Liver (tissue), 9 donors: ENCODE results near the gene UTF1. TPM values are rescaled to one million over a fixed set of nuclear protein-coding genes. Genes with fewer than 3 reads are reported as not detected.

Experiments used
- DNase-seq: peaks from one replicate; pipeline ENCODE4 v3.0.0-alpha.2; 2017; ENCODE audit warnings: low spot score
- H3K27ac ChIP-seq, 2 donors: one replicate each; pipeline ENCODE4 v1.7.0; 2013; ENCODE audit warnings: inconsistent platforms in 2 of 2, low read length in 2 of 2, control low read depth in 1 of 2, low read depth in 1 of 2, mild to moderate bottlenecking in 1 of 2
- H3K27me3 ChIP-seq, 4 donors: one replicate each; pipeline versions ENCODE4 v1.6.1 to v1.7.0; 2013; ENCODE audit warnings: low read length in 3 of 4, inconsistent platforms in 1 of 4, mild to moderate bottlenecking in 1 of 4, moderate library complexity in 1 of 4; ENCODE audit not compliant: control insufficient read depth in 4 of 4, insufficient read depth in 4 of 4
- H3K36me3 ChIP-seq, 4 donors: one replicate each; pipeline versions ENCODE4 v1.6.1 to v1.7.0; 2013; ENCODE audit warnings: low read length in 3 of 4, mild to moderate bottlenecking in 3 of 4, low read depth in 1 of 4, moderate library complexity in 1 of 4; ENCODE audit not compliant: control insufficient read depth in 4 of 4, insufficient read depth in 3 of 4
- H3K4me1 ChIP-seq, 4 donors: one replicate each; pipeline versions ENCODE4 v1.6.1 to v1.7.0; 2013; ENCODE audit warnings: low read length in 3 of 4, mild to moderate bottlenecking in 3 of 4, moderate library complexity in 1 of 4; ENCODE audit not compliant: control insufficient read depth in 4 of 4, insufficient read depth in 4 of 4
- H3K4me3 ChIP-seq, 3 donors: one replicate each; pipeline versions ENCODE4 v1.6.1 to v1.7.0; 2013; ENCODE audit warnings: low read length in 3 of 3, control low read depth in 1 of 3, low read depth in 1 of 3, mild to moderate bottlenecking in 1 of 3
- H3K9ac ChIP-seq, 2 donors: one replicate each; pipeline ENCODE4 v1.7.0; 2013; ENCODE audit warnings: low read length in 2 of 2, mild to moderate bottlenecking in 2 of 2, moderate library complexity in 2 of 2, control low read depth in 1 of 2, low read depth in 1 of 2
- H3K9me3 ChIP-seq, 4 donors: one replicate each; pipeline versions ENCODE4 v1.6.1 to v1.7.0; 2013; ENCODE audit warnings: low read length in 3 of 4; ENCODE audit not compliant: control insufficient read depth in 4 of 4
- ATF3 ChIP-seq: IDR thresholded peaks from 2 replicates; pipeline ENCODE4 v1.6.1; 2016; ENCODE audit warnings: antibody characterized with exemption
- CTCF ChIP-seq: fragments of 150-350 bp; IDR thresholded peaks from 2 replicates; pipeline ENCODE4 v1.5.1; 2017; ENCODE audit warnings: improper control_type of control experiment, low read depth, low read length; ENCODE audit not compliant: missing input control
- EGR1 ChIP-seq, 2 donors: IDR thresholded peaks; 2 replicates each; pipeline ENCODE4 v1.6.1; 2016 to 2018; ENCODE audit warnings: antibody characterized with exemption in 2 of 2, low read depth in 2 of 2
- FOXA1 ChIP-seq: IDR thresholded peaks from 2 replicates; pipeline ENCODE4 v1.6.1; 2016; ENCODE audit warnings: antibody characterized with exemption
- FOXA2 ChIP-seq: IDR thresholded peaks from 2 replicates; pipeline ENCODE4 v1.6.1; 2016; ENCODE audit warnings: antibody characterized with exemption
- GABPA ChIP-seq, 2 donors: IDR thresholded peaks in 1 of 2; conservative IDR thresholded peaks in 1 of 2; 2 replicates each; pipeline ENCODE4 v1.6.1; 2016; ENCODE audit warnings: antibody characterized with exemption in 2 of 2, mild to moderate bottlenecking in 1 of 2, moderate library complexity in 1 of 2
- HNF4A ChIP-seq, 2 donors: conservative IDR thresholded peaks; 2 replicates each; pipeline ENCODE4 v1.6.1; 2016; ENCODE audit warnings: antibody characterized with exemption in 2 of 2, mild to moderate bottlenecking in 2 of 2
- HNF4G ChIP-seq: IDR thresholded peaks from 2 replicates; pipeline ENCODE4 v1.6.1; 2016; ENCODE audit warnings: antibody characterized with exemption
- JUND ChIP-seq, 2 donors: IDR thresholded peaks; 2 replicates each; pipeline ENCODE4 v1.6.1; 2016; ENCODE audit warnings: antibody characterized with exemption in 2 of 2
- MAX ChIP-seq: IDR thresholded peaks from 2 replicates; pipeline ENCODE4 v1.6.1; 2016; ENCODE audit warnings: antibody characterized with exemption
- NR2F2 ChIP-seq: IDR thresholded peaks from 2 replicates; pipeline ENCODE4 v1.6.1; 2016; ENCODE audit warnings: antibody characterized with exemption
- RAD21 ChIP-seq, 2 donors: IDR thresholded peaks; 2 replicates each; pipeline ENCODE4 v1.6.1; 2016; ENCODE audit warnings: antibody characterized with exemption in 2 of 2, mild to moderate bottlenecking in 2 of 2
- RXRA ChIP-seq, 2 donors: IDR thresholded peaks; 2 replicates each; pipeline ENCODE4 v1.6.1; 2017 to 2018; ENCODE audit warnings: antibody characterized with exemption in 2 of 2, mild to moderate bottlenecking in 1 of 2
- SP1 ChIP-seq: IDR thresholded peaks from 2 replicates; pipeline ENCODE4 v1.6.1; 2018; ENCODE audit warnings: antibody characterized with exemption, mild to moderate bottlenecking
- TAF1 ChIP-seq: conservative IDR thresholded peaks from 2 replicates; pipeline ENCODE4 v1.6.1; 2016; ENCODE audit warnings: antibody characterized with exemption, mild to moderate bottlenecking
- YY1 ChIP-seq: IDR thresholded peaks from 2 replicates; pipeline ENCODE4 v1.6.1; 2016; ENCODE audit warnings: antibody characterized with exemption, mild to moderate bottlenecking
- ZBTB33 ChIP-seq: IDR thresholded peaks from 2 replicates; pipeline ENCODE4 v1.6.1; 2016; ENCODE audit warnings: antibody characterized with exemption
- WGBS: extraction: QIAGEN DNeasy Blood & Tissue Kit; methylation state at CpG from one replicate; pipeline ENCODE4 v1.1.7; 2013; 5-methylcytosine and 5-hydroxymethylcytosine counted together
- polyA plus RNA-seq, 2 donors: library from polyadenylated mRNA; stranded (reverse) in 1 of 2; unstranded in 1 of 2; fragments of 200-250 nt in 1 of 2; fragments of >200 nt in 1 of 2; fragmentation: Nextera tagmentation in 1 of 2; extraction: Ambion mirVana in 1 of 2; gene quantifications; one replicate each; pipeline versions ENCODE4 v1.2.1 to v1.2.3, GENCODE V29; 2013 to 2015
- total RNA-seq, 2 donors: library from RNA; depleted of rRNA; stranded (reverse); fragments of >200 nt; gene quantifications; one replicate each; pipeline ENCODE4 v1.2.3, GENCODE V29; 2014
- TF ChIP-seq, protein P1 (sequence below): IDR thresholded peaks from 2 replicates; pipeline ENCODE4 v1.6.1; 2016; ENCODE audit warnings: antibody characterized with exemption, mild to moderate bottlenecking
- donor health status: healthy.
- donor health status: healthy.
- donor health status: healthy.
- donor health status: healthy.
- donor health status: healthy.

The UTF1 gene
- total and polyA plus RNA-seq, 4 donors = not detected

GRCh38 chr10:133224076-133224475, 5.9 kb upstream of the UTF1 start:
- 66% methylated on average over 14 of the region's 14 CpGs for WGBS
- Histone ChIP-seq H3K9me3 (no peaks in the 10 kb centered on the region), H3K9ac (no peak overlapping the region), H3K4me3 (no peak overlapping the region), H3K36me3 (no peaks in the 10 kb centered on the region), H3K27me3 (peaks cover 0 to 5% (median 2%) of the 10 kb centered on the region in 4 donors), H3K27ac (no peak overlapping the region), H3K4me1 (no peaks in the 10 kb centered on the region)
- TF ChIP-seq FOXA1 = no peak
- TF ChIP-seq YY1 = no peak
- DNase-seq = no peak

DNA sequence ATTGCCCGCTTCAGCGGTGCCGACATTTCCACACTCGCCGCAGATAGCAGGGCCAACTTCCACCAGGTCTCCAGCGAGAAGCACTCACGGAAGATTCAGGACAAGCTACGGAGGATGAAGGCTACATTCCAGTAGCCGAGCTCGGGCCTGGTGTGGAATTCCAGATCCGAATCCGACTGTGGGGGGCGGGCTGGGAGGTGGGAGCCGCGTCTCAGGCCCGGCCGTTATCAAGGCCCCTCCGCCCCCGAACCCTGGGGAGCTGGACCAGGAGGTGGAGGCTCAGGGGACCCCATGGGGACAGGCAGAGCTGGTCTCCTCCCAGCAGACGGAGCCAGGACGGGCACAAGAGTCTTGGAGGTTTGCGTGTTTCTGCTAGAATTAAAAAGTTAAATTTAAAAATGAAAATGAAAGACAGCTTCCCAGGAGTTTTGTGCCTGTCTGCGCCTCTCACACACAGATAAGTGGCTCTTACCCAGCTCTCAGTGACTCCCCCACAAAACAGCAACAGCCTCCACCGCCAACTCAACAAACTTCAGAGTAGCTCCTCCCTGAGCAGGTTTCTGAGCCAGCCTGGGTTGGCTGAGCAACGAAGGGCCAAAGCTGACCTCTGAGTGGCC, 5.2 kb upstream of the UTF1 start:
- H3K27ac ChIP-seq = no peak overlapping the region
- H3K4me3 ChIP-seq = no peak overlapping the region
- no peaks in the 10 kb centered on the region for H3K4me1 ChIP-seq
- TF ChIP-seq TAF1 (no peak), FOXA1 (no peak), SP1 (no peak), RAD21 (IDR thresholded peaks at IDR 0.05) (no peak), ATF3 (no peak), GABPA (IDR thresholded peaks at IDR 0.05 in 1 of 2, conservative IDR thresholded peaks at IDR 0.05 in 1 of 2) (no peak), NR2F2 (no peak), RXRA (IDR thresholded peaks at IDR 0.05) (no peak), HNF4G (no peak), YY1 (no peak), JUND (IDR thresholded peaks at IDR 0.05) (no peak), FOXA2 (no peak), EGR1 (IDR thresholded peaks at IDR 0.05; ENCODE audit: low read depth in 2 of 2) (no peak), ZBTB33 (no peak), MAX (no peak), CTCF (no peak), HNF4A (conservative IDR thresholded peaks at IDR 0.05) (no peak)
- TF ChIP-seq, protein P1, sequence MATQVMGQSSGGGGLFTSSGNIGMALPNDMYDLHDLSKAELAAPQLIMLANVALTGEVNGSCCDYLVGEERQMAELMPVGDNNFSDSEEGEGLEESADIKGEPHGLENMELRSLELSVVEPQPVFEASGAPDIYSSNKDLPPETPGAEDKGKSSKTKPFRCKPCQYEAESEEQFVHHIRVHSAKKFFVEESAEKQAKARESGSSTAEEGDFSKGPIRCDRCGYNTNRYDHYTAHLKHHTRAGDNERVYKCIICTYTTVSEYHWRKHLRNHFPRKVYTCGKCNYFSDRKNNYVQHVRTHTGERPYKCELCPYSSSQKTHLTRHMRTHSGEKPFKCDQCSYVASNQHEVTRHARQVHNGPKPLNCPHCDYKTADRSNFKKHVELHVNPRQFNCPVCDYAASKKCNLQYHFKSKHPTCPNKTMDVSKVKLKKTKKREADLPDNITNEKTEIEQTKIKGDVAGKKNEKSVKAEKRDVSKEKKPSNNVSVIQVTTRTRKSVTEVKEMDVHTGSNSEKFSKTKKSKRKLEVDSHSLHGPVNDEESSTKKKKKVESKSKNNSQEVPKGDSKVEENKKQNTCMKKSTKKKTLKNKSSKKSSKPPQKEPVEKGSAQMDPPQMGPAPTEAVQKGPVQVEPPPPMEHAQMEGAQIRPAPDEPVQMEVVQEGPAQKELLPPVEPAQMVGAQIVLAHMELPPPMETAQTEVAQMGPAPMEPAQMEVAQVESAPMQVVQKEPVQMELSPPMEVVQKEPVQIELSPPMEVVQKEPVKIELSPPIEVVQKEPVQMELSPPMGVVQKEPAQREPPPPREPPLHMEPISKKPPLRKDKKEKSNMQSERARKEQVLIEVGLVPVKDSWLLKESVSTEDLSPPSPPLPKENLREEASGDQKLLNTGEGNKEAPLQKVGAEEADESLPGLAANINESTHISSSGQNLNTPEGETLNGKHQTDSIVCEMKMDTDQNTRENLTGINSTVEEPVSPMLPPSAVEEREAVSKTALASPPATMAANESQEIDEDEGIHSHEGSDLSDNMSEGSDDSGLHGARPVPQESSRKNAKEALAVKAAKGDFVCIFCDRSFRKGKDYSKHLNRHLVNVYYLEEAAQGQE = no peak
- 59% methylated on average over 25 of the region's 25 CpGs for WGBS
- H3K9me3 ChIP-seq = no peaks in the 10 kb centered on the region
- DNase-seq = no peak
- H3K9ac ChIP-seq = no peak overlapping the region
- peaks cover 3 to 6% (median 5%) of the 10 kb centered on the region in 4 donors for H3K27me3 ChIP-seq
- H3K36me3 ChIP-seq = no peaks in the 10 kb centered on the region
